Tibial artery (tissue), 4 donors: ENCODE results near the gene SCFD2.
A peak's percentile ranks its signal among the peaks of the same experiment; 100 is the strongest.

Experiments
- DNase-seq, 2 donors: peaks; one replicate each; pipeline ENCODE4 v3.0.0-alpha.2; 2019
- H3K27ac ChIP-seq, 2 donors: fragments of 200-600 bp; sonication (generic) in 1 of 2; 1 replicate in 1 of 2; 2 replicates in 1 of 2; pipeline ENCODE4 v1.5.1; 2018 to 2019; ENCODE audit warnings: mild to moderate bottlenecking in 1 of 2
- H3K27me3 ChIP-seq, 2 donors: fragments of 200-600 bp; sonication (generic) in 1 of 2; one replicate each; pipeline versions ENCODE4 v1.5.1 to v1.6.0; 2016 to 2019
- H3K36me3 ChIP-seq, 3 donors: fragments of 200-600 bp; sonication (generic) in 2 of 3; one replicate each; pipeline ENCODE4 v1.5.1; 2016 to 2019; ENCODE audit warnings: mild to moderate bottlenecking in 2 of 3
- H3K4me1 ChIP-seq, 4 donors: fragments of 200-600 bp; sonication (generic) in 2 of 4; 1 replicate in 3 of 4; 2 replicates in 1 of 4; pipeline ENCODE4 v1.5.1; 2016 to 2019
- H3K4me3 ChIP-seq, 2 donors: fragments of 200-600 bp; sonication (generic) in 1 of 2; 1 replicate in 1 of 2; 2 replicates in 1 of 2; pipeline ENCODE4 v1.5.1; 2018 to 2019; ENCODE audit warnings: mild to moderate bottlenecking in 2 of 2
- H3K9me3 ChIP-seq, 3 donors: fragments of 200-600 bp; sonication (generic) in 1 of 3; one replicate each; pipeline ENCODE4 v1.5.1; 2016 to 2019
- intact Hi-C: fragments of 100-400 bp; cut with DNase I; formaldehyde crosslinking; loops from one replicate; pipeline ENCODE4 v1.15.0; 2023; ENCODE audit warnings: low total_unique reads
- TF ChIP-seq, protein P1 (sequence below), 2 experiments: fragments of 200-600 bp in 1 of 2; fragments of 450-650 bp in 1 of 2; IDR thresholded peaks; one replicate each; pipeline ENCODE4 v1.5.1; 2017 to 2019; ENCODE audit warnings: antibody characterized with exemption in 2 of 2, mild to moderate bottlenecking in 1 of 2, moderate library complexity in 1 of 2

Gene SCFD2

GRCh38 chr4:53196882-53197771, 168.7 kb downstream of the SCFD2 start:
- H3K9me3 ChIP-seq, result no peaks in the 10 kb centered on the region
- no peaks in the 10 kb centered on the region for H3K36me3 ChIP-seq
- H3K4me1 ChIP-seq, result no peaks in the 10 kb centered on the region
- no peak for DNase-seq
- no peak overlapping the region for H3K27ac ChIP-seq
- TF ChIP-seq, protein P1, sequence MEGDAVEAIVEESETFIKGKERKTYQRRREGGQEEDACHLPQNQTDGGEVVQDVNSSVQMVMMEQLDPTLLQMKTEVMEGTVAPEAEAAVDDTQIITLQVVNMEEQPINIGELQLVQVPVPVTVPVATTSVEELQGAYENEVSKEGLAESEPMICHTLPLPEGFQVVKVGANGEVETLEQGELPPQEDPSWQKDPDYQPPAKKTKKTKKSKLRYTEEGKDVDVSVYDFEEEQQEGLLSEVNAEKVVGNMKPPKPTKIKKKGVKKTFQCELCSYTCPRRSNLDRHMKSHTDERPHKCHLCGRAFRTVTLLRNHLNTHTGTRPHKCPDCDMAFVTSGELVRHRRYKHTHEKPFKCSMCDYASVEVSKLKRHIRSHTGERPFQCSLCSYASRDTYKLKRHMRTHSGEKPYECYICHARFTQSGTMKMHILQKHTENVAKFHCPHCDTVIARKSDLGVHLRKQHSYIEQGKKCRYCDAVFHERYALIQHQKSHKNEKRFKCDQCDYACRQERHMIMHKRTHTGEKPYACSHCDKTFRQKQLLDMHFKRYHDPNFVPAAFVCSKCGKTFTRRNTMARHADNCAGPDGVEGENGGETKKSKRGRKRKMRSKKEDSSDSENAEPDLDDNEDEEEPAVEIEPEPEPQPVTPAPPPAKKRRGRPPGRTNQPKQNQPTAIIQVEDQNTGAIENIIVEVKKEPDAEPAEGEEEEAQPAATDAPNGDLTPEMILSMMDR (IDR thresholded peaks at IDR 0.05), result peak; percentile 67 to 80
- intact Hi-C loops, result loop anchor here (10.0 kb wide), 1 partner anchor 1038 kb away; no protein-coding TSS in a partner anchor
- H3K4me3 ChIP-seq, result no peak overlapping the region
- H3K27me3 ChIP-seq, result no peaks in the 10 kb centered on the region

- DNase-seq, result no peak
- H3K27me3 ChIP-seq, result no peaks in the 10 kb centered on the region
- no peak overlapping the region for H3K4me3 ChIP-seq
Observed at GRCh38 chr4:53195815-53196661, 169.8 kb downstream of the SCFD2 start.

GRCh38 chr4:53194727-53195126, 171.1 kb downstream of the SCFD2 start:
- H3K9me3 ChIP-seq, result no peaks in the 10 kb centered on the region

More at GRCh38 chr4:53195815-53196661, 169.8 kb downstream of the SCFD2 start:
- intact Hi-C loops, result loop anchor here (10.0 kb wide), 1 partner anchor 1039 kb away; no protein-coding TSS in a partner anchor
- no peaks in the 10 kb centered on the region for H3K4me1 ChIP-seq
- H3K36me3 ChIP-seq, result no peaks in the 10 kb centered on the region
- no peak overlapping the region for H3K27ac ChIP-seq
- TF ChIP-seq, protein P1 (IDR thresholded peaks at IDR 0.05), result no peak
- H3K9me3 ChIP-seq, result no peaks in the 10 kb centered on the region

DNA sequence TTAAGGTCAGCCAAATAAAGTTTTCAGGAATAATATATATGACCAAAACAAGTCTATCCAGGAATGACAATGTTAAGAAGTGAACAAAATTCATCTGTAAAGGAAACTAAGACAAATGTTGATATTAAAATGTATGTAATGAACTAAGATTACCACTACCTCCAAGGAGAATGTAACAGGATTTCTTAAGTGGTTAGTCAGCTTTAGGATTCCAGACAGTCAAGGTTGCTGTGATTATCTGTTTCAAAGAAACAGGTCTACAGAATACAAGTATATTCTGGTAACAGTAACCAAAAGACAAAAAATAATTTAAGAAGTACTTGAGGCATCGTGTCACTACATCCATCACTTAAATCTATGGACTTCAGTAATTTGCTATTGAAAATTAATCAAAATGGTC, 172.8 kb downstream of the SCFD2 start:
- no peaks in the 10 kb centered on the region for H3K27me3 ChIP-seq
- H3K4me3 ChIP-seq, result no peak overlapping the region
- H3K4me1 ChIP-seq, result peaks cover 0 to 16% (median 5%) of the 10 kb centered on the region in 4 donors
- intact Hi-C loops, result loop anchor here (10.0 kb wide), 1 partner anchor 1042 kb away; no protein-coding TSS in a partner anchor
- no peak for DNase-seq
- TF ChIP-seq, protein P1 (IDR thresholded peaks at IDR 0.05), result no peak
- H3K36me3 ChIP-seq, result no peaks in the 10 kb centered on the region
- no peaks in the 10 kb centered on the region for H3K9me3 ChIP-seq
- H3K27ac ChIP-seq, result no peak overlapping the region

More at GRCh38 chr4:53194727-53195126, 171.1 kb downstream of the SCFD2 start:
- DNase-seq, result no peak
- Histone ChIP-seq H3K36me3 (no peaks in the 10 kb centered on the region), H3K27me3 (no peaks in the 10 kb centered on the region), H3K4me3 (no peak overlapping the region), H3K27ac (no peak overlapping the region), H3K4me1 (no peaks in the 10 kb centered on the region)
- intact Hi-C loops, result loop anchor here (10.0 kb wide), 1 partner anchor 1040 kb away; no protein-coding TSS in a partner anchor
- TF ChIP-seq, protein P1 (IDR thresholded peaks at IDR 0.05), result no peak

GRCh38 chr4:53192496-53192895, 173.4 kb downstream of the SCFD2 start:
- TF ChIP-seq, protein P1 (IDR thresholded peaks at IDR 0.05), result no peak
- Histone ChIP-seq H3K27ac (no peak overlapping the region), H3K4me1 (peaks cover 0 to 22% (median 7%) of the 10 kb centered on the region in 4 donors), H3K9me3 (no peaks in the 10 kb centered on the region), H3K36me3 (no peaks in the 10 kb centered on the region), H3K4me3 (no peak overlapping the region), H3K27me3 (no peaks in the 10 kb centered on the region)
- intact Hi-C loops, result loop anchor here (10.0 kb wide), 1 partner anchor 1042 kb away; no protein-coding TSS in a partner anchor
- no peak for DNase-seq
